BE2C (cell line): ENCODE measurements around the gene NR4A1. TPM values are rescaled to one million over a fixed set of nuclear protein-coding genes. Genes with fewer than 3 reads are reported as not detected.

Experiments
- DNase-seq: peaks from one replicate; pipeline ENCODE4 v3.0.0-alpha.2; 2020
- H3K27me3 ChIP-seq: fragments of 250-450 bp; sonication (Bioruptor Pico); 2 replicates; pipeline ENCODE4 v1.5.1; 2020; ENCODE audit warnings: mild to moderate bottlenecking
- H3K36me3 ChIP-seq: fragments of 250-450 bp; sonication (Bioruptor Pico); 2 replicates; pipeline ENCODE4 v1.5.1; 2020; ENCODE audit warnings: mild to moderate bottlenecking
- H3K4me1 ChIP-seq: fragments of 250-450 bp; sonication (Bioruptor Pico); 2 replicates; pipeline ENCODE4 v1.5.1; 2020
- H3K4me3 ChIP-seq: 2 replicates; pipeline ENCODE4 v1.5.1; 2011; ENCODE audit warnings: low read depth, low read length
- H3K9me3 ChIP-seq: fragments of 250-450 bp; sonication (Bioruptor Pico); 2 replicates; pipeline ENCODE4 v1.5.1; 2020
- CTCF ChIP-seq: IDR thresholded peaks from 2 replicates; pipeline ENCODE4 v1.5.1; 2012; ENCODE audit warnings: mild to moderate bottlenecking, low read depth, low read length
- polyA plus RNA-seq: library from polyadenylated mRNA; unstranded; fragments of >200 nt; gene quantifications from one replicate; pipeline ENCODE4 v1.2.1, GENCODE V29; 2012; ENCODE audit warnings: low read depth, missing spikeins; ENCODE audit not compliant: insufficient read length, insufficient read depth

The NR4A1 gene
- 69.7 TPM for polyA plus RNA-seq

DNA sequence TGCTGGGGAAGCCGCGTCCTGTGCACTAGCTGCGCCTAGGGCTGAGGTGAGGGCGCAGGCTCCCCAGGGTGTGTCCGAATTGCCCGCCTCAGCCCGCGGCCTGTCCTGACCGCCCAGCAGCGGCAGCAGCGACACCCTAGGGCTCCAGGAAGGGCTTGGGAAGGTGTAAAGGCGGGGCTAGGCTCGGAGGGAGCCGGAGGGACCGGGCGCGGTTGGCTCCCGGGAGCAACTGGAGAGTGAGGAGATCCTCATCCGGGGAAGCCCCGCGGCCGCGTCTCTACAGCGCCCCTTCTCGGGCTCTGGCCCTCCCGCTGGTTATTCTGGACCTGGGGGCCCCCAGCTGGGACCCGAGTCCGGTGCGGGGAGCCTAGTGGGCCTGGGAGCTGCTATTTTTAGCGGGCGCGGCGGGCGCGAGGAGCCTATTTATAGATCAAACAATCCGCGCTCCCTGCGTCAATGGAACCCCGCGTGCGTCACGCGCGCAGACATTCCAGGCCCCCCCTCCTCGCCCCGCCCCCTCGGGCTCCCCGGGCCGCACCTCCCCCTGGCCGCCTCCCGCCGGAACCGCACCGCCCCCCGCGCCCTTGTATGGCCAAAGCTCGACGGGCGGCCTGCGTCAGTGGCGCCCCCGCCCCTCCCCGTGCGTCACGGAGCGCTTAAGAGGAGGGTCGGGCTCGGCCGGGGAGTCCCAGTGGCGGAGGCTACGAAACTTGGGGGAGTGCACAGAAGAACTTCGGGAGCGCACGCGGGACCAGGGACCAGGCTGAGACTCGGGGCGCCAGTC, at the start of gene NR4A1:
Gene NR4A1, plus strand, starts transcription at position 685 of the 784 bp plus-strand sequence. CDS start 2,887 bp downstream, outside the sequence.
- H3K27me3 ChIP-seq = no peaks in the 10 kb centered on the region
- DNase-seq = peak; percentile 96
- H3K4me1 ChIP-seq = peaks cover 6% of the 10 kb centered on the region; the same call in 1 of the 2 replicates
- peak within 1 kb of the TSS; percentile 74 for H3K4me3 ChIP-seq
- H3K36me3 ChIP-seq = peaks cover 3% of the 10 kb centered on the region
- no peaks in the 10 kb centered on the region for H3K9me3 ChIP-seq
- TF ChIP-seq CTCF = peak; percentile 15

DNA sequence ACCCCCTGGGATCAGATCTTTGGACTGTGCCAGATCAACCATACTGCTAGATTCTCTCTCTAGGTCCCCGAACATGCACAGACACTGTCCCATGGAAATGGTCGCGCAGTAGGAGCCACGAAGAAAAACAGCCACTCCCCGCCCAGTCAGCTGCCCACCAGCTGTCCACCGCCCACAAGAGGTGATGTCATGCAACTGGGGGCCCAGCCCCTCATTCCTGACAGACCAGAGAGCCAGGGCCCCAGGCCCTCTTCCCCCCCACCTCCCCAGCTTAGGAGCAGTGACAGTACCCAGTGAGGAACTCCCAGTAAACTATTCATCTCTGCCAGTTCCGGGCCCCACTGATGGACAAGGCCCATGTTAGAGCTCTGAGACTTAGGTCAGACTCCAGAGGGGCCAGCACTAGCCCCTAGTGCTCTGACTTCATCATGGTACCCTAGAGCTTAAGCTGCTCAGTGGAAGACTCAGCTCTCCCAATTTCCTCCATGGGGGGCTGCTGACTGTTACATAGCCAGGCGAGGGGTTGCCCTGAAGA, 48.2 kb upstream of the NR4A1 start:
- Histone ChIP-seq H3K4me3 (no peak overlapping the region), H3K4me1 (peaks cover 8% of the 10 kb centered on the region), H3K27me3 (no peaks in the 10 kb centered on the region), H3K36me3 (peaks cover 10% of the 10 kb centered on the region), H3K9me3 (no peaks in the 10 kb centered on the region)
- TF ChIP-seq CTCF = no peak
- DNase-seq = no peak

- Histone ChIP-seq H3K27me3 (no peaks in the 10 kb centered on the region), H3K9me3 (no peaks in the 10 kb centered on the region), H3K4me1 (peaks cover 8% of the 10 kb centered on the region), H3K4me3 (no peak overlapping the region), H3K36me3 (peaks cover 7% of the 10 kb centered on the region)
- TF ChIP-seq CTCF = no peak
- DNase-seq = no peak
These were observed 47.7 kb upstream of the NR4A1 start for GRCh38 chr12:52003591-52003990.

- peak; percentile 76 for DNase-seq
- H3K36me3 ChIP-seq = peaks cover 3% of the 10 kb centered on the region
- H3K4me3 ChIP-seq = no peak overlapping the region
- peak; percentile 88 for TF ChIP-seq CTCF
- H3K27me3 ChIP-seq = no peaks in the 10 kb centered on the region
- H3K4me1 ChIP-seq = peaks cover 9% of the 10 kb centered on the region
- no peaks in the 10 kb centered on the region for H3K9me3 ChIP-seq
These were observed 47.1 kb upstream of the NR4A1 start for GRCh38 chr12:52004042-52004648.

DNA sequence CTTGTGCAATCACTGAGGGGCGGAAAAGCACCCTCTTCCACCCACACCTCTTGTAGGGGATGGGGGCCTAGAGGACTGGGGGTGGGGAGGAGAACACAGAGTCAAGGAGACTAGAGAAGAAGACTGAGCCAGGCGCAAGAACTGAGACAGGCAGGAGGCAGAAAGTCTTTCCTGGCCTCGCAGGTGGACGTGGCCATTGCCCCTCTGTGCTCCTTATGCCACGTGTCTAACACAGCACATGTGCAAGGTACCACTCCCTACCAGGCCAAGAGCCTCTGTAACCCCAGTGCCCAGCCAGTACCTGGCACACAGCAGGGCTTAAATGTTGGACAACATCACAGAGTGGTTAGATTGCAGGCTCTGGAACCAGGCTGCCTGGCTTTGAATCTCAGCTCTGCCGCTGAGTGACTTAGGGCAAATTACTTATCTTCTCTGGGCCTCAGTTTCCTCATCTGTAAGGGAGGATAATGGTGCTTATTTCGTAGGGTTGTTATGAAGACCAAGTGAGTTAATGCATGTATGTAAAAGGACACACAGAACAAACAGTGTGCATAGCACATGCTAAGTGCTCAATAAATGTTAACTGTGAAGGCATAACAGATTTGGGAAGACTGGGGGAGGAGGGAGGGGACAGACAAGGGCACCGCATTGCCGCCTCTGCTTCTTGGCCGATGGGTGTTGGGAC, 45.9 kb upstream of the NR4A1 start:
- no peak for DNase-seq
- Histone ChIP-seq H3K36me3 (no peaks in the 10 kb centered on the region), H3K4me3 (no peak overlapping the region), H3K9me3 (no peaks in the 10 kb centered on the region), H3K27me3 (no peaks in the 10 kb centered on the region), H3K4me1 (peaks cover 19% of the 10 kb centered on the region)
- no peak for TF ChIP-seq CTCF
